ENCODE results near the gene RBM38.

RBM38 gene

GRCh38 chr20:57444394-57445048 is 53.3 kb downstream of the RBM38 start:
- no peak for TF ChIP-seq CTCF (IDR thresholded peaks at IDR 0.05; ENCODE audit: unreplicated experiment in 3 of 3)
- H3K9me3 Mint-ChIP-seq: peaks cover 4% of the 10 kb centered on the region
- H3K27me3 Mint-ChIP-seq (ENCODE audit: low read depth): peaks cover 19% of the 10 kb centered on the region
- no peak overlapping the region for H3K27ac Mint-ChIP-seq
- H3K4me3 Mint-ChIP-seq: no peak overlapping the region
- no peaks in the 10 kb centered on the region for H3K36me3 Mint-ChIP-seq (ENCODE audit: low read depth)
- H3K4me1 Mint-ChIP-seq: peaks cover 32% of the 10 kb centered on the region

GRCh38 chr20:57445298-57445697 is 54.1 kb downstream of the RBM38 start:
- peaks cover 26% of the 10 kb centered on the region for H3K4me1 Mint-ChIP-seq
- no peak overlapping the region for H3K4me3 Mint-ChIP-seq
- H3K27me3 Mint-ChIP-seq (ENCODE audit: low read depth): peaks cover 19% of the 10 kb centered on the region
- H3K9me3 Mint-ChIP-seq: peaks cover 4% of the 10 kb centered on the region
- no peak for TF ChIP-seq CTCF (IDR thresholded peaks at IDR 0.05; ENCODE audit: unreplicated experiment in 3 of 3)
- no peaks in the 10 kb centered on the region for H3K36me3 Mint-ChIP-seq (ENCODE audit: low read depth)
- H3K27ac Mint-ChIP-seq: peak overlapping the region in 1 of 3 experiments; percentile 54

- no peak overlapping the region for H3K4me3 Mint-ChIP-seq
- H3K4me1 Mint-ChIP-seq: peaks cover 29% of the 10 kb centered on the region
- peaks cover 4% of the 10 kb centered on the region for H3K9me3 Mint-ChIP-seq
- no peaks in the 10 kb centered on the region for H3K36me3 Mint-ChIP-seq (ENCODE audit: low read depth)
- peak overlapping the region in 1 of 3 experiments; percentile 54 for H3K27ac Mint-ChIP-seq
- peaks cover 24% of the 10 kb centered on the region for H3K27me3 Mint-ChIP-seq (ENCODE audit: low read depth)
- no peak for TF ChIP-seq CTCF (IDR thresholded peaks at IDR 0.05; ENCODE audit: unreplicated experiment in 3 of 3)
Observed at GRCh38 chr20:57445774-57446173, 54.6 kb downstream of the RBM38 start.

- Mint-ChIP-seq H3K27me3 (ENCODE audit: low read depth) (peaks cover 38% of the 10 kb centered on the region), H3K4me1 (peaks cover 22% of the 10 kb centered on the region), H3K9me3 (peaks cover 4% of the 10 kb centered on the region), H3K4me3 (no peak overlapping the region), H3K36me3 (ENCODE audit: low read depth) (no peaks in the 10 kb centered on the region), H3K27ac (no peak overlapping the region)
- TF ChIP-seq CTCF (IDR thresholded peaks at IDR 0.05; ENCODE audit: unreplicated experiment in 3 of 3): no peak
Observed at GRCh38 chr20:57448764-57449354, 57.7 kb downstream of the RBM38 start.

GRCh38 chr20:57449398-57450354 is 58.5 kb downstream of the RBM38 start:
- Mint-ChIP-seq H3K9me3 (peaks cover 4% of the 10 kb centered on the region), H3K27ac (no peak overlapping the region), H3K4me1 (peaks cover 21% of the 10 kb centered on the region), H3K27me3 (ENCODE audit: low read depth) (peaks cover 38% of the 10 kb centered on the region), H3K36me3 (ENCODE audit: low read depth) (no peaks in the 10 kb centered on the region), H3K4me3 (no peak overlapping the region)
- no peak for TF ChIP-seq CTCF (IDR thresholded peaks at IDR 0.05; ENCODE audit: unreplicated experiment in 3 of 3)
